ENCODE data around the gene RBX1. TPM values are rescaled to one million over a fixed set of nuclear protein-coding genes. Genes with fewer than 3 reads are reported as not detected.

RBX1 gene
- total and polyA plus RNA-seq, 2 experiments from 2014 or later = 31.7 to 340 TPM

- Histone ChIP-seq H3K27ac (ENCODE audit: low read depth) (0 out of 2 replicates have a peak overlapping the region, but pooled peaks have one; percentile 45), H3K4me3 (no peak overlapping the region), H3K4me1 (ENCODE audit: insufficient read depth) (no peaks in the 10 kb centered on the region), H3K36me3 (ENCODE audit: insufficient read depth) (no peaks in the 10 kb centered on the region), H2AFZ (no peak overlapping the region), H3K27me3 (ENCODE audit: insufficient read depth) (no peaks in the 10 kb centered on the region), H4K20me1 (replicated peaks; ENCODE audit: insufficient read depth) (no peaks in the 10 kb centered on the region), H3F3A (replicated peaks; ENCODE audit: low read depth) (no peaks in the 10 kb centered on the region), H3K4me2 (no peak overlapping the region), H3K79me2 (replicated peaks; ENCODE audit: insufficient read depth) (no peaks in the 10 kb centered on the region), H3K9me2 (ENCODE audit: insufficient read depth) (no peaks in the 10 kb centered on the region)
- Mint-ChIP-seq H3K4me1 (no peaks in the 10 kb centered on the region), H3K4me3 (no peak overlapping the region), H3K27ac (no peak overlapping the region; the same call in 1 of the 2 replicates), H3K9me3 (no peaks in the 10 kb centered on the region), H3K36me3 (ENCODE audit: low read depth) (no peaks in the 10 kb centered on the region), H3K27me3 (ENCODE audit: insufficient read depth, low read depth, poor library complexity) (no peaks in the 10 kb centered on the region)
- TF ChIP-seq POLR2AphosphoS5 (IDR thresholded peaks at IDR 0.05; ENCODE audit: low read depth) (no peak), STAT1 (IDR thresholded peaks at IDR 0.05; ENCODE audit: unreplicated experiment) (no peak), ZNF114 (CRISPR knock-in tag; IDR thresholded peaks at IDR 0.05) (no peak), EZH2phosphoT487 (IDR thresholded peaks at IDR 0.05; ENCODE audit: unreplicated experiment) (no peak), JUNB (IDR thresholded peaks at IDR 0.05; ENCODE audit: unreplicated experiment) (no peak), EZH2 (IDR thresholded peaks at IDR 0.05; ENCODE audit: low read depth, unreplicated experiment) (no peak), CREB1 (CRISPR knock-in tag; IDR thresholded peaks at IDR 0.05; ENCODE audit: low read depth) (no peak), ZNF462 (CRISPR knock-in tag; IDR thresholded peaks at IDR 0.05) (no peak), ZNF331 (CRISPR knock-in tag; IDR thresholded peaks at IDR 0.05; ENCODE audit: low read depth) (no peak), REST (IDR thresholded peaks at IDR 0.05; ENCODE audit: unreplicated experiment) (no peak)
- TF ChIP-seq, protein P1, sequence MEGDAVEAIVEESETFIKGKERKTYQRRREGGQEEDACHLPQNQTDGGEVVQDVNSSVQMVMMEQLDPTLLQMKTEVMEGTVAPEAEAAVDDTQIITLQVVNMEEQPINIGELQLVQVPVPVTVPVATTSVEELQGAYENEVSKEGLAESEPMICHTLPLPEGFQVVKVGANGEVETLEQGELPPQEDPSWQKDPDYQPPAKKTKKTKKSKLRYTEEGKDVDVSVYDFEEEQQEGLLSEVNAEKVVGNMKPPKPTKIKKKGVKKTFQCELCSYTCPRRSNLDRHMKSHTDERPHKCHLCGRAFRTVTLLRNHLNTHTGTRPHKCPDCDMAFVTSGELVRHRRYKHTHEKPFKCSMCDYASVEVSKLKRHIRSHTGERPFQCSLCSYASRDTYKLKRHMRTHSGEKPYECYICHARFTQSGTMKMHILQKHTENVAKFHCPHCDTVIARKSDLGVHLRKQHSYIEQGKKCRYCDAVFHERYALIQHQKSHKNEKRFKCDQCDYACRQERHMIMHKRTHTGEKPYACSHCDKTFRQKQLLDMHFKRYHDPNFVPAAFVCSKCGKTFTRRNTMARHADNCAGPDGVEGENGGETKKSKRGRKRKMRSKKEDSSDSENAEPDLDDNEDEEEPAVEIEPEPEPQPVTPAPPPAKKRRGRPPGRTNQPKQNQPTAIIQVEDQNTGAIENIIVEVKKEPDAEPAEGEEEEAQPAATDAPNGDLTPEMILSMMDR (conservative IDR thresholded peaks at IDR 0.05; ENCODE audit: low read depth in 2 of 2) = no peak
- TF ChIP-seq, protein P2, sequence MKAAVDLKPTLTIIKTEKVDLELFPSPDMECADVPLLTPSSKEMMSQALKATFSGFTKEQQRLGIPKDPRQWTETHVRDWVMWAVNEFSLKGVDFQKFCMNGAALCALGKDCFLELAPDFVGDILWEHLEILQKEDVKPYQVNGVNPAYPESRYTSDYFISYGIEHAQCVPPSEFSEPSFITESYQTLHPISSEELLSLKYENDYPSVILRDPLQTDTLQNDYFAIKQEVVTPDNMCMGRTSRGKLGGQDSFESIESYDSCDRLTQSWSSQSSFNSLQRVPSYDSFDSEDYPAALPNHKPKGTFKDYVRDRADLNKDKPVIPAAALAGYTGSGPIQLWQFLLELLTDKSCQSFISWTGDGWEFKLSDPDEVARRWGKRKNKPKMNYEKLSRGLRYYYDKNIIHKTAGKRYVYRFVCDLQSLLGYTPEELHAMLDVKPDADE (IDR thresholded peaks at IDR 0.05) = no peak
- DNase-seq (ENCODE audit: low spot score) = no peak
- ATAC-seq = no peak
Observed at GRCh38 chr22:40979198-40979597, 28.0 kb downstream of the RBX1 start.
